ENCODE results near the gene ACIN1.

The ACIN1 gene

GRCh38 chr14:23045419-23046357, 49.2 kb downstream of the ACIN1 start:
- H3K4me3 ChIP-seq (ENCODE audit: low read depth, low read length, poor library complexity, severe bottlenecking) = no peak overlapping the region
- no peak overlapping the region for H3K9ac ChIP-seq (ENCODE audit: low read length)
- H3K27me3 ChIP-seq (ENCODE audit: insufficient read depth, low read length) = peaks cover 7% of the 10 kb centered on the region; the same call in 1 of the 2 replicates
- H3F3A ChIP-seq (ENCODE audit: insufficient read depth, low read length) = no peaks in the 10 kb centered on the region
- no peaks in the 10 kb centered on the region for H4K20me1 ChIP-seq (ENCODE audit: insufficient read depth, low read length)
- H3K36me3 ChIP-seq (ENCODE audit: insufficient read depth, low read length) = no peaks in the 10 kb centered on the region
- H3K9me3 ChIP-seq (ENCODE audit: low read length) = no peaks in the 10 kb centered on the region
- no peaks in the 10 kb centered on the region for H3K4me1 ChIP-seq (ENCODE audit: insufficient read depth, low read length, severe bottlenecking)
- H3K9me2 ChIP-seq (ENCODE audit: low read depth, low read length) = no peaks in the 10 kb centered on the region
- TF ChIP-seq CTCF (IDR thresholded peaks at IDR 0.05; ENCODE audit: low read length) = no peak
- TF ChIP-seq EZH2 (IDR thresholded peaks at IDR 0.05; ENCODE audit: borderline replicate concordance, low read length) = no peak
- no peak overlapping the region for H3K27ac ChIP-seq (ENCODE audit: low read depth, low read length, poor library complexity, severe bottlenecking)
- no peak overlapping the region for H2AFZ ChIP-seq (ENCODE audit: low read length)
- no peaks in the 10 kb centered on the region for H3K79me2 ChIP-seq (ENCODE audit: insufficient read depth, low read length)
- H3K4me2 ChIP-seq (ENCODE audit: low read length) = no peak overlapping the region

- TF ChIP-seq CTCF (IDR thresholded peaks at IDR 0.05; ENCODE audit: low read length) (no peak), EZH2 (IDR thresholded peaks at IDR 0.05; ENCODE audit: borderline replicate concordance, low read length) (no peak)
- no peaks in the 10 kb centered on the region for H3K79me2 ChIP-seq (ENCODE audit: insufficient read depth, low read length)
These were observed 50.1 kb downstream of the ACIN1 start for GRCh38 chr14:23044840-23045239.

GRCh38 chr14:23043754-23044153, 51.2 kb downstream of the ACIN1 start:
- H3K9ac ChIP-seq (ENCODE audit: low read length) = no peak overlapping the region
- H3K9me2 ChIP-seq (ENCODE audit: low read depth, low read length) = no peaks in the 10 kb centered on the region
- no peaks in the 10 kb centered on the region for H3K4me1 ChIP-seq (ENCODE audit: insufficient read depth, low read length, severe bottlenecking)
- H3K9me3 ChIP-seq (ENCODE audit: low read length) = no peaks in the 10 kb centered on the region
- H3K4me2 ChIP-seq (ENCODE audit: low read length) = no peak overlapping the region
- no peaks in the 10 kb centered on the region for H3K79me2 ChIP-seq (ENCODE audit: insufficient read depth, low read length)
- H2AFZ ChIP-seq (ENCODE audit: low read length) = no peak overlapping the region
- no peak overlapping the region for H3K4me3 ChIP-seq (ENCODE audit: low read depth, low read length, poor library complexity, severe bottlenecking)
- no peak for TF ChIP-seq CTCF (IDR thresholded peaks at IDR 0.05; ENCODE audit: low read length)
- peaks cover 7% of the 10 kb centered on the region; the same call in 1 of the 2 replicates for H3K27me3 ChIP-seq (ENCODE audit: insufficient read depth, low read length)
- no peaks in the 10 kb centered on the region for H3K36me3 ChIP-seq (ENCODE audit: insufficient read depth, low read length)
- no peaks in the 10 kb centered on the region for H3F3A ChIP-seq (ENCODE audit: insufficient read depth, low read length)
- H3K27ac ChIP-seq (ENCODE audit: low read depth, low read length, poor library complexity, severe bottlenecking) = no peak overlapping the region
- H4K20me1 ChIP-seq (ENCODE audit: insufficient read depth, low read length) = no peaks in the 10 kb centered on the region

More at GRCh38 chr14:23044840-23045239, 50.1 kb downstream of the ACIN1 start:
- H3F3A ChIP-seq (ENCODE audit: insufficient read depth, low read length) = no peaks in the 10 kb centered on the region
- H2AFZ ChIP-seq (ENCODE audit: low read length) = no peak overlapping the region
- H3K27ac ChIP-seq (ENCODE audit: low read depth, low read length, poor library complexity, severe bottlenecking) = no peak overlapping the region
- H3K27me3 ChIP-seq (ENCODE audit: insufficient read depth, low read length) = peaks cover 7% of the 10 kb centered on the region; the same call in 1 of the 2 replicates
- H3K36me3 ChIP-seq (ENCODE audit: insufficient read depth, low read length) = no peaks in the 10 kb centered on the region
- no peaks in the 10 kb centered on the region for H3K9me3 ChIP-seq (ENCODE audit: low read length)
- H3K9ac ChIP-seq (ENCODE audit: low read length) = no peak overlapping the region
- H3K4me3 ChIP-seq (ENCODE audit: low read depth, low read length, poor library complexity, severe bottlenecking) = no peak overlapping the region
- H3K4me1 ChIP-seq (ENCODE audit: insufficient read depth, low read length, severe bottlenecking) = no peaks in the 10 kb centered on the region
- H3K9me2 ChIP-seq (ENCODE audit: low read depth, low read length) = no peaks in the 10 kb centered on the region
- H3K4me2 ChIP-seq (ENCODE audit: low read length) = no peak overlapping the region
- no peaks in the 10 kb centered on the region for H4K20me1 ChIP-seq (ENCODE audit: insufficient read depth, low read length)

Data from OCI-LY1 (cell line).